GM11168 (cell line): ENCODE results near the gene TRIM63.
"Not testable (repeated sequence)": the region's sequence is repeated elsewhere in the genome, so short reads cannot be mapped to it uniquely, and the experiment has no call there.

Experiments
- in situ Hi-C: fragments of 300-500 bp; cut with MboI; formaldehyde crosslinking; loops from one replicate; pipeline ENCODE4 v1.12.0; 2022; ENCODE audit warnings: low sequenced_read_pairs; ENCODE audit not compliant: unreplicated experiment

TRIM63 gene

DNA sequence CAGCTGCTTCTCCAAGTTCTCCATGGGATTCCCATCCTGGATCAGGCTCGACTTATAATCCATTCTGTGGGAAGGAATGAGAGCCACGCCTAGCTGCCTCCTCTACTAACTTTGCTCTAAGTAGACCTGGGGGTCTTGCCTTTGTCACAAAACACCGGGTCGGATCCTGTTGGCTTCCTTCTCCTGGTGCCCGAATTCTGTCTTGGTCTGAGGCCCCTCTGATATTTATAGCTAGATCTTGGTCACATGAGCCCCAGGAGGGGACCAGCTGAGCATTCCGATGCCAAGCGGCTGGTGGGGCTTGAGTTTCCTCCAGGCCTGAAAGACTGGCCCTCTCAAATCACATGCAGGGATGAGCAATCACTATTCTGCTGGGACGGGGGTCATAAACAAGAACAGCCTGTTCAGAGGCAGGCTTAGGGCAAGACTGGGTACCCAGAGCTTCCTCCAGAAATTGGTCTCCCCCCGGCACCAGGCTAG lies at the start of gene TRIM63:
Gene TRIM63 (minus strand): TSS at position 199 of the 480 bp plus-strand sequence. CDS start 136 bp downstream, at position 63.
- in situ Hi-C loops = no loop called here

DNA sequence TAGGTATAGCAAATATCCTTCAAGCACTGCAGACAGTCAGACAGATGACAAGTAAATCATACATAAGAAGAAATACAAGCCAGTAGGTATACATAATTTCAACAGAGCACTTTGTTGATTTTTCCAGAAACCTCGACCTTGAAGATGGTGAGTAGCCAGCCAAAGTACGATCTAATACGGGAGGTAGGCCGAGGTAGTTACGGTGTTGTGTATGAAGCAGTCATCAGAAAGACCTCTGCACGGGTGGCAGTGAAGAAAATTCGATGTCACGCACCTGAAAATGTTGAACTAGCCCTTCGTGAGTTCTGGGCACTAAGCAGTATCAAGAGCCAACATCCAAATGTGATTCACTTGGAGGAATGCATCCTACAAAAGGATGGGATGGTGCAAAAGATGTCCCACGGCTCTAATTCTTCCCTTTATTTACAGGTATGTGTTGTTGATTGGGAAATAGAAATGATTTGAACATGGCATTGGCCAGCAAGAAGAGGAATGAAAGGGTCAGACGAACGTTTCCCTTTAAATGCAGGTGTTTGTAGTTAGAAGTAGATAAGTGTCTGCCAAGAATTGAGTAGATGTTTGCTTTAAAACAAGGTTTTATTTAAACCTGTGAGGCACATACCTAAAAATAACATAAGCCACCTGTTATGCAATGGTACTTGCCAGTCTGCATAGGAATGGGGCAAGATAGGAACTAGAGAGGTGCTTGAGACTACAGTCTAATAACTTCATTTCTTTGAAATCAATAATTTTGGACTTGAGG lies 46.9 kb upstream of the TRIM63 start:
- in situ Hi-C loops = no loop called here

DNA sequence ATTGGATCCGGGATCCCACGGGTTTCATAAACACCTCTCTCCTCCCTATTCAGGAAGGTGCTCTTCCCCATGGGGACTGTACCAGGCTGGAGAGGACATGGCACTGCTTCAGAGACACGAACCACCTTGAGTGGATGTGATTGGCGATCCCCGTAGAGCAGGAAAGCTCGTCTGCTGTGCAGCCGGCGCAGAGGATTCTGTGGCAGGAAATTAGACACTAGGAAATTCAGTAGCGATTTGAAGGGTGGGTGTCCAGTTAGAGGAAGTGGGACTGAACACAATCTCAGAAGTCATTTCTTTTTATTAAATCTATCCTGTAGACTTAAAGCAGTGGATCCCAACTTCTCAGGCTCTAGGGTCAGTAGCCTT lies 45.0 kb upstream of the TRIM63 start:
- in situ Hi-C loops = no loop called here

DNA sequence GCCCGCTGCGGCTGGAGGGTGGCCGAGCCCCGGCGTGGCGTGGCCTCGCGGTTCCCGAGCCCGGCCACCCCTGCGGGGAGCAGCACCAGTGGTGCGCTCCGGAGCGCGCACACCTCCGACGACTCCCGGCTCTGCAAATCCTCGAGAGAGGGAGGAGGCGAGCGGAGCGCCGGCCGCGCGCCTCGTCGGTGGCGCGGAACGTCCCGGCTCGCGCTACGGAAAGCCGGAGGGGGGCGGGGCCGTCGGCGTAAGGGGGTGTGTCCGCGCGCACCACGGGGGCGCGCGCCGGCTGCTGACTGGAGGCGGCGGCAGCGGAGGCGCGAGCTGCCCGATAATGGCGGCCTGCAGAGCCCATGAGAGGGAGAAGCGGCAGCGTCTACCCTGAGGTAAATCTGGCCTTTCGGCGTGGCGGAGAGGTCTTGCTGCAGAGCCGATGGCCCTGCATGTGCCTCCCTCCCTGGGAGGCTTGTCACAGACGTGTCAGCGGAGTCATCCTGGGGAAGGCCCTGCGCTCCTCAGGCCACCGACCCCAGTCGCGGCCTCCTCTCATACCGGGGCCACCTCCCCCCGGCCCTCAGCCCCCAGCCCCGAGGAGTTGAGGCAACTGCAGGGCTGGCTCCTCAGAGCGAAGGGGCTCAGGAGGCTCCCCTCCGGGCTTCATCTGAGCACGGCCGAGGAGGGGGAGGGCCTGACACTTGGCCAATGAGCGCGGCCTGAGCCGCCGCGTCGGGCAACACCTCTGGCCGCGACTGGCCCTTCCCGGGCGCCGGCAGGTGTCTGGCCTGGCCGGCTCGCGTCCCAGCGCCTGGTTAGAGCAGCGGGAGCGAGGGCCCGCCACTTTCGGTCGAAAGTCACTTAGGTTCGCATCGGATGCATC lies 44.3 kb upstream of the TRIM63 start, which contains the start of gene PDIK1L:
Gene PDIK1L (plus strand): TSS at position 295 of the 877 bp plus-strand sequence. CDS start 2,485 bp downstream, outside the sequence.
- in situ Hi-C loops = no loop called here

DNA sequence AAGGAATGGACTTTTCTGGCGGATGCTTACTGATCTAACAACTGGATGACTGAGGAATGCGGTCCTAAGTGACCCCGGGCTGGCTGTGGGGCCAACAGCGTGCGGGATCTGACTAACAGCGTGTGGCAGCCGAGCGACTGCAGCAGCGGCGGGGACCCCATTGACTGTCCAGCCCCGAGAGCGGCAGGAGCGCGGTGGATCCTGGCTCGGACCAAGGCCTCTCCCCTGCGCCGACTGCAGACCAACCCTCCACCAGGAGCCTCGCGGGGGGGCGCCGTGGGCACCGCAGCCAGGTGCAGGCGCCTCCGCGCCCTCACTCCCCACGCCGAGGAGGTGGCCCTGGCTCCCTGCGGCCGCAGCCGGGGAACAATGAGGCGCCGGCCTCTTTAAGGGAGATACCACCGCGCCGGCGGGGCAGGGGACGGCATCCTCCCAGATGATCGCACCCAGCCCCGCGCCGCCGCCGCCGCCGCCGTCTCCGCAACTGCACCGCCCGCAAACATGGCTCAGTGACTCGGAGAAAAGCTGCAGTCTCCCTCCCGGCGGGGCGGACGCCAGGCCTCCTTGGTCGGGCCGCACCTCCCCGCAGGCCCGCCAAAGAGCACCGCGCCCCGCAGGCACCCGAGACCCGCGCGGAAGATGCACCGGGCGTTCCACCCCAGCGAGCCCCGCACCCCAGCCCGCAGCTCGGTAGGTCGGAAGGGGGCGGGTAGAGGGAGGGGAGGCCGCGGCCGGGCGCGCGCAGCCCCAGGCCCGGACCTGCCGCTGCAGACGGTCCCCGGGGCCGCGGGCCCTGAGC lies 43.5 kb upstream of the TRIM63 start:
- in situ Hi-C loops = no loop called here

DNA sequence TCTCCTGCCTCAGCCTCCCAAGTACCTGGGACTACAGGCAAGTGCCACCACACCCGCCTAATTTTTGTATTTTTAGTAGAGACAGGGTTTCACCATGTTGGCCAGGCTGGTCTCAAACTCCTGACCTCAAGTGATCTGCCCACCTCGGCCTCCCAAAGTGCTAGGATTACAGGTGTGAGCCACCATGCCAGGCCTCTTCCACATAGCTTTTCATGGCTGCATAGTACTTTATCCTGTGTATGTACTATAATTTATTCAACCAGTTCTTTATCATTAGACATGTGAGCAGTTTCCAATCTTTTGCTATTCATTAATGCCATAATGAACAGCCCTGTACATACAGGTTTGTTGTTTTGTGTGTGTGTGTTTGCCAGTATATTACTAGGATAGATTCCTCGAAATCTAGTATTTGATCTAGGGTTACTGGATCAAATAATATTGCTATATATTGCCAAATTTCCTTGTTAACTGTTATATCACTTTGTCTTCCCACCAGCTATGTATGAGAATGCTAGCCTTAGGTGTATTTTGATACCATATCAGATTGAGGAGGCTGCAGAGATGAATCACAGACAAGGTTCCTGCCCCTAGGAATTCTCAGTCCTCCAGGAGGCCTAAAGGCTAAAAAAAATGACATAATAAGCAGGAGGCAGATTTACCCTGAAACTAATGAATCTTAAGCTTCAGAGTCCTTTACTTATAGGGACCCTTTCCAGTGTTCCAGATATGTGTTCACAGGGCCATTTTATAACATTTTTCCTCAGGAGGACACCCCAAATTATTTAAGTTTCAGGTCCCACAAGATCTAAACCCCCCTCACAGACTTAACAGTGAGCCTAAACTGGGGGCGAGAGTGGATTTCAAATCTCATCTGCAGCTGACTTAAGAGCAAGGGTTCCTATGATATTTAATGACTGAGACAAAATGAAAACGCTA lies 42.1 kb upstream of the TRIM63 start:
- in situ Hi-C loops = loop anchor here (5.0 kb wide), 1 partner anchor 38 kb away; no protein-coding TSS in a partner anchor

DNA sequence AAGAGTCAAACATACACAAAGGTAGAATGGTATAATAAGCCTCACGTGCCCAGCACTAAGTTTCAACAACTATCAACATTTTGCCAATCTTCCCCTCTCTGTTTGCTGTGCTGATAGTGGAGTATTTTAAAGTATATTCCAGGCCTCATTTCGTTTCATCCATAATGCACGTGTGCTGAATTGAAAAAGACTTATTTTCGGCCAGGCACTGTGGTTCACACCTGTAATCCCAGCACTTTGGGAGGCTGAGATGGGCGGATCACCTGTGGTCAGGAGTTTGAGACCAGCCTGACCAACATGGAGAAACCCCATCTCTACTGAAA lies 37.8 kb upstream of the TRIM63 start:
- in situ Hi-C loops = loop anchor here (5.0 kb wide), 1 partner anchor 42 kb away; no protein-coding TSS in a partner anchor

DNA sequence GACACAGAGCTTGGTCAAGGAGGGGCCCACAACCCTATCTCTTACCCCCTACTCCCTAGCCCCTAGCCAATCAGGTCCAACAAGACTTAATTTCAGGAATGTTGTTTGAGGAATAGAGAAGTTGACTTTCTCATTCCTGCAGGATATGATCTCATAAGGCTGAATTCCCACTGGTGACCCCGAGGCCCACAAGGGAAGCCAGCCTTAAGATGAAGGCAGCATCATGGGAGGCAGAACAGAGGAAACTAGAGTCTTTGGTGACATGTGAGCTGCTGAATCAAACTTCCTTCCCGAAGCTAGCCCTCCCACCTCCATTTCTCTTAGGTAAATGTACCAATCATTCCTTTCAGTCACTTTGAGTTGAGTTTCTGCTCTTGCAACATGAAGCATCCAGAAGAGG lies 35.1 kb upstream of the TRIM63 start:
- in situ Hi-C loops = no loop called here

DNA sequence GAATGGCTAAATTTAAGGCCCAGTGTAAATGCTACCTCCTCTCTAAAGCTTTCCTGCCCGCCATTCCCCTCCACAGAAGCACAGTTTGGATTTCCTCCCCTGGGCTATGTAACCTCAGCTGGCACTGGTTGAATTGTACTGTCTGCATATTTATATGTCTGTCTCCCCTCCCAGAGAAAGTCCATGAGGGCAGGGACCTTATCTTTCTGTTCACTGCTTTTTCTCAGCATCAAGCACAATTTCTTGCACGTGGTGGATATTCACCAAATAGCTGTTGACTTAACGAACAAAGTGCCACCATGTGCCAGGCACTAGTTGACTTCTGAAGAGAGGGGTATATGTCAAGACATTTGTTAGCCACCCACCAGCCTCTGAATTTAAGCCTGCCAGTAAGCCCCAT lies 34.7 kb upstream of the TRIM63 start:
- in situ Hi-C loops = no loop called here

DNA sequence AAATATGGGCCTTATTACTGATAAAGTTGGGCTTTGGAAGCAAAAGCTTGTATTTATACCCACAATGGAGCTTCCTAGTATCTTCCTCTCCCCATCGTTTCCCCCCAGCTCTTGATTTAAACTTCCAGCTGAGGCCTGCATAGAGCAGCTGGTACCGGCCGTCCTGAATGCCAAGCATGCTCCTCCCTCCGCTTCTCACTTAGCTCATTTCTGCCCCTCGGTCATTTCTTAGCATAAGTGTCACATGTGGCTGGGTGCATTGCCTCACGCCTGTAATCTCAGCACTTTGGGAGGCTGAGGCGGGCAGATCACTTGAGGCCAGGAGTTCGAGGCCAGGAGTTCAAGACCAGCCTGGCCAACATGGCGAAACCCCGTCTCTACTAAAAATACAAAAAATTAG lies 32.8 kb upstream of the TRIM63 start:
- in situ Hi-C loops = not testable (repeated sequence)

DNA sequence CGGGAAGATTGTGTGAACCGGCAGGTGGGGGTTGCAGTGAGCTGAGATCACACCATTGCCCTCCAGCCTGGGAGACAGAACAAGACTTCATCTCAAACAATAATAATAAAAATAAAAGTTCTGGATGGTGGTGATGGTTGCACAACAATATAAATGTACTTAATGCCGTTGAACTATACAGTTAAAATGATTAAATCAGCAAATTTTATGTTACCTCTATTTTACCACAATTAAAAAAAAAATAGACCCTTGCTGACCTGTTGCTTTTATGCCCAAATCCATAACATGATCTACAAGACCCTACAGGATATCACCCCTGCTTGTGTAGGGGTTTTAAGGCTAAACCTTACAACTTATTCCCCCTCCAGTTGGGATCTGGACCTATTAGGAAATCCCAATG lies 32.4 kb upstream of the TRIM63 start:
- in situ Hi-C loops = no loop called here

DNA sequence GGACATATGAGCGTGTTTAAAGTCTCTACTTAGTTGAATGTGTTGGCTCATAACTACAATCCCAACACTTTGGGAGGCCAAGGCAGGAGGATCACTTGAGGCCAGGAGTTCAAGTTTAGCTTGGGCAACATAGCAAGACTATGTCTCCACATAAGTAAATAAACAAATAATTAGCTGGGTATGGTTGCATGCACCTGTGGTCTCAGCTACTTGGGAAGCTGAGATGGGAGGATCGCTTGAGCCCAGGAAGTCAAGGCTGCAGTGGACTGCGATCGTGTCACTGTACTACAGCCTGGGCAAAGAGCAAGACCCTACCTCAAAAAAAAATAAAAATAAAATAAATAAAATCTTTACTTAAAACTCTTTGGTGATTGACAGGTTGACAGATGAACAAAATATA lies 31.2 kb upstream of the TRIM63 start:
- in situ Hi-C loops = no loop called here

DNA sequence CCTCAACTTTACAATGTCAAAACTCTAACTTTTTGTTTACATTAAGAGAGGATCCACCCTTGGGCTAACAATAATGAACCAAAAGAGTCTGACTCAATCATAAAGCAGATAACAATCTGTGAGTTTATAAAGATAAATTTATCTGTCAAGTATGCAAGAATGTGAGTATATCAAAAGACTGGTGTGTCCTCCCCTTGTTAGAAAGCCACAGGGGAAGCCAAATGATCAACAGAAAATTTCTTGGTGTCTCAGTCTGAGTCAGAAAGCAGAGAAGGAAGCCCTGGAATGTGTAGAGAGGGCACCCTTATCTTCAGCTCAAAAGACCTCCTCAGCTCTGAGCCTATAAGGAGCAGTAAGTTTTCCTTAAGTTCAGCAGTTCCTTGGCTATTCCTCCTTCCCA lies 30.3 kb upstream of the TRIM63 start:
- in situ Hi-C loops = no loop called here

DNA sequence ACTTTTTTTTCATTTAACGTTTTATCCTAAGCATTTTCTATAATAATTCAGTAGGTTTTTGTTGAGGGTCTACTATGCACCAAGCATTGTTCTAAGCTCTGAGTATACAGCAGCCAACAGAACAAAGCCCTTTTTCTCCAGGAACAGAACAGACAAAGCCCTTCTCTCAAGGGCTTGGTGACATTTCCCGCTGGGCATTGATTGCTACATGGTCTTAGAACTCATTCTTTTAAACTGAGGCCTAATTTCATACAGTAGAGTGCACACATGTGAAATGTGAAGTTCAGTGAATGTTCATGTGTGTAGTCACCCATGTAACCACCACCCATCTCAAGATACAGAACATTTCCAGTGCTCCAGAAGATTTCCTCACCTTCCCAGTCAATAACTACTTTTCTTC lies 29.0 kb upstream of the TRIM63 start:
- in situ Hi-C loops = no loop called here

DNA sequence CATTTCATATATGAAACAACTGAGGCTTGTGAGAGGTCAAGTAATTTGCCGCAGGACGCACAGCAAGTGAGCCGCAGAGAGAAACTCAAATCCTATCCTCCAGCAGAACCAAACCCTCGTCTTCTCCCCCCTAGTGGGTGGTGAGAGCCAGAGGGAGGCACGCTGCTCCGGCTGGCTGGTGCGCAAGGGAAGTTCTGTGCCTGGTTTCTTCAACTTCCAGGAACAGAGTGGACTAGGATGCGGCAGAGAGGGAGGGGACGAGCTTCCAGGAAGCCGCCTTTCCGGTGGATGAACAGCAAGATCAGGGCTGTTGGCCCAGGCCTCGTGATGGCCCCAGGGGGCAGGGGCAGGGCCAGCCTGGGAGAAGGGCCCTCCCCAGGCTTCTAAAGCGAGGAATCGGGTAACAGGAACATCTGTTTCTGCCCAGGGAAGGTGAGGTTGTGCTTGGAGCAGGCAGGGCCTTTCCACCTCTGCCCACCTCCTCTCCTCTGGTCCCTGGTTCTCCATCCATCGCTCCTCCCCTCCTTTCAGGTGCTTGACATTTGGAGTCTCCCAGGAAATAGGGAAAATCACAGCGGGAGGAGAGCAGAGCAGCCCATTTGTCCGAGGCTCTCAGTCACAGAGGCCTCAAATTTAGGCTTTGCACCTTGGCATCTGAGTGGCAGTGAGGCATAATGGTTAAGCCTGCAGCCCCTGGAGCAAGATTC lies 27.4 kb upstream of the TRIM63 start:
- in situ Hi-C loops = no loop called here

DNA sequence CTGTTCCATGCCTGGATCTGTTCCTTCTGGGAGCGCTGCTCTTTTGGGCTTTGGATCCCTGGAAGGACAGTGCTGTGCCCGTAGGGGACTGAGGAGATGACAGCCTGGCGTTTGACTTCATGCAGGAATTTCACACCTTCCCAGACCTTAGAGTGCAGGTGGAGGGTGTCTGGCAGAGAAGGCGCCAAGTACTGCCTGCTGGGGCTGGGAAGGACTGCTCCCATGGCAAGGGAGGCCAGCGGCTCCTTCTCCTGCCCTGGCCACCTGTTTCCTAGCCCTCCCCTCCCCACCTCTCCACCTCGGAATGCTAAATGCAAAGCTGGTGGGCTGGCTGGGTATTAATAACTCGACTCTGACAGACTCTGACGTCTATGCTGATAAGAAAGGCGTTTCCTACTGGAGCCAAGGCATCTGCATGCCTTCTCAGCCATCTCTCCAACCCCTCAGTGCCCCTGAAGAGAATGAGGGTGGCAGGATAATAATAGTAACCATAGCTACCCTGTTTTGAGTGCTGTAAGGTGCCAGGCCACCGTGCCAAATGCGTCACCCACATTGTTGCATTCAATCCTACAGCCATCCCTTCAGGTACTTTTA lies 26.7 kb upstream of the TRIM63 start:
- in situ Hi-C loops = no loop called here

DNA sequence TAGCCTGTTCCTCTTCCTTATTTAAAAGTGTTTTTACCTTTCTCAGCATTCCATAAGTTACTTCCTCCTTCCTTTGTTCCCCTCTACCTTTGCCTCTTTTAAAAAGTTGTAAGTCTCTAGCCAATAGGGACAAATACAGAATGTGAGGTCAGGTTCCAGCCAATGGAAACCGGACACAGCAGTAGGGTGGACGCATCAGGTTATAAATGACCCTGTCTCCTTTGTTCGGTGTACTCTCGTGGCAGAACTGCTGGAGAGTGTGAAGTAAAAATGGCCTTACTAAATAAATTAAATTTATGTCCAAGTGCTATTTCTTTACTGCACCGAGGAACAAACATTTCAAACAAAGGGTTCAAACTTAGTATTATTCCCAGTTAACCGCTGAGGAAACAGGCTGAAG lies 26.1 kb upstream of the TRIM63 start:
- in situ Hi-C loops = not testable (repeated sequence)

DNA sequence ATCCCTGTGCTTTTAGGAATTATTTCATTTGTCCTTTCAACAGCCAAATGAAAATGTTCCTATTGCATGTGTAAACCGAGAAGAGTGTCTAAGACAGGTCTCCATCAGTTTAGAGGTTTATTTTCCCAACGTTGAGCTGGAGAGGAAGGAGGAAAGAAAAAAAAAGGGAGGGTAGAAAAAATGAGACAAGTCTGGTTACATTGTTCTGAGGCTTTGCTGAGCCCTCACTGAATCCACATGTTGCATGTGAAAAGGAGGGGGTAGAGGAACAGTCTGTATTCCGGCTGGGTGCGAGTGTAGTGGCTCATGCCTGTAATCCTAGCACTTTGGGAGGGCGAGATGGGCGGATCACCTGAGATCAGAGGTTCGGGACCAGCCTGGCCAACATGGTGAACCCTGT lies 25.0 kb upstream of the TRIM63 start:
- in situ Hi-C loops = no loop called here
